Fibroblast of the aortic adventitia (primary cell): ENCODE measurements around the gene NSD1. TPM values are rescaled to one million over a fixed set of nuclear protein-coding genes. Genes with fewer than 3 reads are reported as not detected.

Experiments used
- DNase-seq: peaks from one replicate; pipeline ENCODE4 v3.0.0-alpha.2; 2010; ENCODE audit warnings: low read depth
- H3K4me3 ChIP-seq: 2 replicates; pipeline ENCODE4 v1.5.1; 2011; ENCODE audit warnings: low read depth, mild to moderate bottlenecking, control low read depth, low read length, moderate library complexity
- total RNA-seq: library from RNA; depleted of rRNA; stranded (reverse); fragments of >200 nt; gene quantifications from 2 replicates; pipeline ENCODE4 v1.2.3, GENCODE V29; 2012; ENCODE audit warnings: low replicate concordance
- TF ChIP-seq, protein P1 (sequence below): IDR thresholded peaks from 2 replicates; pipeline ENCODE4 v1.5.1; 2011; ENCODE audit warnings: mild to moderate bottlenecking, low read length, control low read depth, inconsistent platforms; ENCODE audit not compliant: insufficient read depth

Gene NSD1
- total RNA-seq, 1 donor, result 50.3 TPM

DNA sequence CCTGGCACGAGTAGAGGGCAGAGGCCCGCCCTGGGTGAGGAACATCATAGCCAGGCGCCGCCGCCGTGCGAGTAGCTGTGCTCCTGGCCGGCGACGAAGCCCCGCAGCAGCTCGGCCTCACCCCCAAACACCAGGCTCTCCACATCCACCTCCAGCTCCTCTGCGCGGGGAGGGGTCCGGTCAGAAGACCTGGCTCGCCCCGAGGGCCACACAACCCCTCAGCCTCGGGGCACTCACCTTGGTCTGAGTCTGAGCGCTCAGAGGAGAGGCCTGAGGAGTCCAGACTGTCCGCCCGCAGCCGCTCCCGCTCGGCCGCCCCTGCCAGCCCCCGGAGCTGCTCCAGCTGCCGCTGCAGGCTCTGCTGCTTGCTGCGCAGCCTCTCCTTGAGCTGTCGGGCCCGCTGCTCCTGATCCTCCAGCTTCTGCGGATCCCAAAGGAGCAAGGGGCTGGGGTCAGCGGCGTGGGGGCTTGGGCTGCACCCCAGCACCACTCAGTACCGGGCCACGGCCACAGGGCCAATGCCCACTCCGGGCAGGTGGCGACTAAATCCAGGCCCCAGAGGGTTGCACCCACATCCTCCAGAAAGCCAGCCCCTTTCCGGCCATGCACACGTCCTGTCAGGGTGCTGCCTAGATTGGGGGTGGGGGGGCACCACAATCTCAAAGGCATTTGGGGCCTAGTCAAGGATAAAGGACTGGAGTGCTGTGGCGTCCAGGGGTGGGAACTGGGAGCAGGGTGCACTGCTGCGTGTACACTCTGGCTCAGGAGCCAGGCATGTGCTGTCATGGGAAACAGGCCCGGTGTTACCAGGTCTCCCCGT lies 174.2 kb downstream of the NSD1 start:
- DNase-seq, result no peak
- TF ChIP-seq, protein P1, sequence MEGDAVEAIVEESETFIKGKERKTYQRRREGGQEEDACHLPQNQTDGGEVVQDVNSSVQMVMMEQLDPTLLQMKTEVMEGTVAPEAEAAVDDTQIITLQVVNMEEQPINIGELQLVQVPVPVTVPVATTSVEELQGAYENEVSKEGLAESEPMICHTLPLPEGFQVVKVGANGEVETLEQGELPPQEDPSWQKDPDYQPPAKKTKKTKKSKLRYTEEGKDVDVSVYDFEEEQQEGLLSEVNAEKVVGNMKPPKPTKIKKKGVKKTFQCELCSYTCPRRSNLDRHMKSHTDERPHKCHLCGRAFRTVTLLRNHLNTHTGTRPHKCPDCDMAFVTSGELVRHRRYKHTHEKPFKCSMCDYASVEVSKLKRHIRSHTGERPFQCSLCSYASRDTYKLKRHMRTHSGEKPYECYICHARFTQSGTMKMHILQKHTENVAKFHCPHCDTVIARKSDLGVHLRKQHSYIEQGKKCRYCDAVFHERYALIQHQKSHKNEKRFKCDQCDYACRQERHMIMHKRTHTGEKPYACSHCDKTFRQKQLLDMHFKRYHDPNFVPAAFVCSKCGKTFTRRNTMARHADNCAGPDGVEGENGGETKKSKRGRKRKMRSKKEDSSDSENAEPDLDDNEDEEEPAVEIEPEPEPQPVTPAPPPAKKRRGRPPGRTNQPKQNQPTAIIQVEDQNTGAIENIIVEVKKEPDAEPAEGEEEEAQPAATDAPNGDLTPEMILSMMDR, result no peak
- H3K4me3 ChIP-seq, result no peak overlapping the region

DNA sequence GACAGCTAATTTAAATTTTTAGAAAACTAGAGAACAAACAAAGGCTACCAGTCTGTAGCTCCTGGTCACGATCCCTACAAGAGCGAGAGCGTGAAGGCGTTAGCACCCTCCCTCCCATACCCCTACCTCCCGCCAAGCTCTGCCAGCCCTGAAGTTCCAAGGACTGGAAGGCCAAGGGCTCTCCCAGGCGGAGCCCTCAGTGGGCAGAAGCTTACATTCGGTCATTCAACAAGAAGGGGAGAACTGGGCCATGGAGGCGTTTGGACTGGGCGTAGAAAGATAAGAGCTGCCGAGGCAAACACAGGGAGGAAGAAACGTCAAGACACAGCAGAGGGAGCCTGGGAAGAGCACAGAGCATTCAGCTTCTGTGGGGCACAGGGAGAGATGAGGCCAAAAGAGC lies 175.2 kb downstream of the NSD1 start:
- no peak overlapping the region for H3K4me3 ChIP-seq
- DNase-seq, result no peak
- TF ChIP-seq, protein P1, result no peak

DNA sequence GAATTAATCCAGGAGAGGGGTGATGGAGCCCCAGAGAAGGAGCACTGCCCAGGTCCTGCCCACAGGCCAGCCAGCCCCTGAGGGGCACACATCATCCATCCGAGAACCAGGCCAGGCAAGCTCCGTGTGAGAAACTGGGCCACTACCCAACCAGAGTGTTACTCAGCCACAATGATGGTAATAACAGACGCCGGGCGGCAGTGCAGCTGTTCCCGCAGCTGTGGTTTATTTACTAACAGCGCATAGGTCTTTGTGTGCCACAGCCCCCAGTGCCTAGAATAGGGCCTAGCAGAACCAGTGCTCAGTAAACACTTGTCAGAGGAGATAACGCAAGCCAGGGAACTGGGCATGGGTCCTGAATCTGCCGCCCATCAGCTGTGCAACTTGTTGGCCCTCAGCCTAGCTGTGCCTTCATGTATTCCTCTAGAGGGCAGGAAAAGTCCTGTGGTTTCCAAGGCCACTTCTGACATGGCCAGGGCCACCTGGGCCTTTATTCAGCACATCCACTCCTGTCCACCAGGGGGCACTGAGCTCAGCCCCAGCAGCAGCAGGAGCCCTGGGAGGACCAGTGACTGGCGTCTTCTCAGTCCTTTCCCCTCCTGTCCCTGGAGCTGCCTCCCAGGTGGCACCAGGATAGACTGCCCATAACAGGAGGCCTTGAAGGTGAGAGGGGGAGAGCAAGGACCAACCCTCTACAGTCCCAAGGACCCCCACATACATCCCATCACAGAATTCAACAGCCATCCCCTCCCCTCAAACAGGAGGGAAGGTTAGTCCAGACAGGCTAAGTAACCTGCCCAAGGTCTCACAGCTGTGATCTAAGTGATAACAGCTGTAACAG lies 176.0 kb downstream of the NSD1 start:
- TF ChIP-seq, protein P1, result peak; percentile 93
- H3K4me3 ChIP-seq, result no peak overlapping the region
- DNase-seq, result peak; percentile 65

DNA sequence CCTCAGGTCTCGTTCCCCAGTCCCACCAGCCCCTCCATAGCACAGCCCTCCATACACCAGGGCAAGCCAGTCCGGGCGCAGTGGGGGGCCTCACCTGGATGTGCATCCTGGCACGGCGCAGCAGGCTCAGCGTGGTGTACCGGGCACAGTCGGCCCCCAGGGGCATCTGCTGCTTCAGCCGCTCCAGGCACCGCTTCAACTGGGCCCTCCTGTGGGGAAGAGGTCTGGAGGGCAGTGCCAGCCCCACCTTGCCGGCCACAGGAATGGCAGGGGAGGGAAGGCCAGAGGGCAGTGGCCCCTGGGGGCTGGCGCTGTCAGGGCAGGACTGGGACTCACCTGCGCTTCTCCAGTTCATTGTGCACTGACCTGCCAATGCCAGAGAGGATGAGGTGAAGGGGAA lies 176.8 kb downstream of the NSD1 start:
- H3K4me3 ChIP-seq, result peak overlapping the region; percentile 77
- DNase-seq, result no peak
- TF ChIP-seq, protein P1, result no peak

DNA sequence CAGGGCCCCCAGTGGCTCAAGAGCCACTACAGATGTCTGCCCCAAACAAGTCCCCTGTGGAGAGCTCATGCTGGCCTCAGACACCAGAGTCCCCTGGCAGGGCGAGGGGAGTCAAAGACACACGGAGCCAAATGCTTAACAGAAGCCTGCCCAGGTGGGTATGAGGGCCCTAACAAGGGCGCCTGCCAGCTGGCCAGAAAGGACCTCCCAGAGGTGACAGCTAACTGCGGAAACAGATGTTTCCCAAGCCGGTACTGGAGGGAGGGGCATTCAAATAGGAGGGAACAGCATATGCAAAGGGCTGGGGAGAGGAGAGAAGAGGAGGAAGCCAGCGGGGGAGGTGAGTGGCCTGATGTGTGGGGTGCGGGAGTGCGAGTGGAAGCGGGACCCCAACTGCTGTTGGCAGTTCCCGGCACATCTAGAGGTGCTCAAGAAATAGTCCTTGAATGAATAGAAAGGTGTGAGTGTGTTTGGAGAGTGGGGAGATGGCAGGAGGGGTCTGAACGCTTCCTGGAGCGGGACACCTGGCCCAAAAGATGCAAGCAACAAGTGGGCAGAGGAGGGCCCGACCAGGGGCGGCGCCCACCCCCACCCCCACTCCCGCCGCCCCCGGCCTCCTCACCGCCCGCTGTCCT lies 177.3 kb downstream of the NSD1 start:
- no peak for DNase-seq
- TF ChIP-seq, protein P1, result no peak
- peak overlapping the region; percentile 77 for H3K4me3 ChIP-seq

DNA sequence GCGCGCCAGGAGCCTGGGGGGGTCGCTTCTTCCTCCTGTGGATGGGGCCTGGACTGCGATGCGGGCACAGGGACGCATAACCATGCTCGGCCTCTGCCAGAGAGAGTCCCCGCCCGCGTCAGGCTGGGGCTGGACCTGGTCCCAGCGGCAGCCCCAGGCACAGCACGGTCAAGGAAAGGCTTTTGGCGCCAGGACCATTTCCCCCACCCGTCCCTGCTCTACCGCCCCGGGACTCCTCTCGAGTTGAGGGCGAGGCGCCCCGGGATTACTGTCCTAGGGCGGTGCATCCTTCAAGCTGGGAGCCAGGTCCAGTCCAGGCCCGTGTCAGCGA lies 177.8 kb downstream of the NSD1 start:
- TF ChIP-seq, protein P1, result no peak
- H3K4me3 ChIP-seq, result peak overlapping the region; percentile 77
- DNase-seq, result no peak
